HepG2 (cell line): ENCODE data around the gene RPS6KA2. TPM values are rescaled to one million over a fixed set of nuclear protein-coding genes. Genes with fewer than 3 reads are reported as not detected.

Experiments
- ATAC-seq: fragments of 200-7000 bp; cut with Tn5 transposase; 3 replicates; pipeline ENCODE4 v1.9.1; 2020; ENCODE audit warnings: mild to moderate bottlenecking, moderate library complexity
- BruUV-seq: library from RNA; stranded (reverse); fragments of 400-500 nt; replicated peaks from 2 replicates; lab custom pipeline; 2021; lab: Mats Ljungman, UMichigan
- CTCF ChIA-PET: fragments of 300-600 bp; formaldehyde crosslinking; extraction: SDS; loops from one replicate; lab custom pipeline; 2021; ENCODE audit warnings: low total read pairs, inconsistent platforms, low intra/inter-chr PET ratio; lab: Yijun Ruan, JAX
- POLR2A ChIA-PET: fragments of 350-600 bp; sonication (Branson Sonifier 250); formaldehyde crosslinking; loops from one replicate; lab custom pipeline; 2020; ENCODE audit warnings: antibody characterized with exemption, inconsistent platforms; lab: Yijun Ruan, JAX
- DNase-seq: peaks from one replicate; pipeline ENCODE4 v3.0.0-alpha.2; 2015; ENCODE audit warnings: low spot score
- FAIRE-seq: peaks from 3 replicates; lab custom pipeline; 2011; peaks lifted over from hg19 to GRCh38; lab: Jason Lieb, UNC
- H2AFZ ChIP-seq: one replicate; pipeline ENCODE4 v1.6.1; 2011; ENCODE audit warnings: low read length, inconsistent platforms
- H3K27ac ChIP-seq: fragments of 300-600 bp; 3 replicates; pipeline ENCODE4 v1.8.0; 2011; ENCODE audit warnings: mixed run types, mild to moderate bottlenecking, mixed read lengths, low read length, inconsistent platforms; ENCODE audit not compliant: insufficient read depth; ENCODE audit errors: extremely low read length
- H3K27me3 ChIP-seq, 2 experiments: fragments of 200-600 bp in 1 of 2; 2 replicates in 1 of 2; 3 replicates in 1 of 2; pipeline versions ENCODE4 v1.6.0 to v1.8.0; 2011; ENCODE audit warnings: low read length in 2 of 2, mild to moderate bottlenecking in 2 of 2, moderate library complexity in 2 of 2, inconsistent platforms in 1 of 2; ENCODE audit not compliant: insufficient read depth in 2 of 2, control insufficient read depth in 1 of 2
- H3K36me3 ChIP-seq, 2 experiments: fragments of 200-600 bp in 1 of 2; replicated peaks in 1 of 2; 2 replicates in 1 of 2; 3 replicates in 1 of 2; pipeline versions ENCODE4 v1.5.1 to v1.8.0; 2011; ENCODE audit warnings: low read length in 2 of 2, inconsistent platforms in 1 of 2; ENCODE audit not compliant: insufficient read depth in 2 of 2, control insufficient read depth in 1 of 2
- H3K4me1 ChIP-seq: 2 replicates; pipeline ENCODE4 v1.5.1; 2012; ENCODE audit warnings: low read length, inconsistent platforms; ENCODE audit not compliant: insufficient read depth
- H3K4me2 ChIP-seq: 2 replicates; pipeline ENCODE4 v1.6.0; 2011; ENCODE audit warnings: low read depth, low read length, inconsistent platforms
- H3K4me3 ChIP-seq, 3 experiments: fragments of 200-600 bp in 1 of 3; sonication (generic), shearing (Covaris generic) in 1 of 3; replicated peaks in 1 of 3; 2 replicates each; pipeline ENCODE4 v1.5.1; 2011 to 2016; ENCODE audit warnings: low read length in 3 of 3, inconsistent platforms in 2 of 3, low read depth in 2 of 3, mild to moderate bottlenecking in 2 of 3, control low read depth in 1 of 3, mixed read lengths in 1 of 3; ENCODE audit not compliant: insufficient read depth in 1 of 3
- H3K79me2 ChIP-seq: one replicate; pipeline ENCODE4 v1.6.1; 2011; ENCODE audit warnings: low read length, inconsistent platforms; ENCODE audit not compliant: insufficient read depth
- H3K9ac ChIP-seq: 2 replicates; pipeline ENCODE4 v1.6.0; 2011; ENCODE audit warnings: mild to moderate bottlenecking, low read depth, low read length, inconsistent platforms; ENCODE audit not compliant: insufficient read depth
- H3K9me3 ChIP-seq: 2 replicates; pipeline ENCODE4 v1.5.1; 2012; ENCODE audit warnings: mild to moderate bottlenecking, low read length
- H4K20me1 ChIP-seq: 2 replicates; pipeline ENCODE4 v1.6.0; 2011; ENCODE audit warnings: inconsistent platforms, mild to moderate bottlenecking, low read length, moderate library complexity; ENCODE audit not compliant: insufficient read depth
- ARHGAP35 ChIP-seq: sonication (generic); formaldehyde crosslinking; IDR thresholded peaks from 2 replicates; pipeline ENCODE4 v1.9.0; 2022; ENCODE audit warnings: mild to moderate bottlenecking, inconsistent platforms, moderate library complexity, missing genetic modification reagents, borderline replicate concordance
- ARID5B ChIP-seq: IDR thresholded peaks from 2 replicates; pipeline ENCODE4 v1.4.0; 2020; ENCODE audit warnings: mild to moderate bottlenecking, missing genetic modification reagents
- CEBPG ChIP-seq: IDR thresholded peaks from 2 replicates; pipeline ENCODE4 v1.6.1; 2016
- E2F1 ChIP-seq: sonication (generic); formaldehyde crosslinking; IDR thresholded peaks from 2 replicates; pipeline ENCODE4 v1.5.0; 2020; ENCODE audit warnings: missing genetic modification reagents
- MXD4 ChIP-seq: IDR thresholded peaks from 2 replicates; pipeline ENCODE4 v1.6.1; 2016; ENCODE audit warnings: mild to moderate bottlenecking, missing biosample characterization, missing genetic modification reagents
- NFYC ChIP-seq: IDR thresholded peaks from 2 replicates; pipeline ENCODE4 v1.6.1; 2016; ENCODE audit warnings: missing genetic modification reagents, missing compliant biosample characterization
- RARG ChIP-seq: sonication (generic); formaldehyde crosslinking; IDR thresholded peaks from 2 replicates; pipeline ENCODE4 v1.4.0; 2020; ENCODE audit warnings: low read depth, mild to moderate bottlenecking, missing genetic modification reagents
- RFXANK ChIP-seq: IDR thresholded peaks from 2 replicates; pipeline ENCODE4 v1.6.1; 2016
- SP2 ChIP-seq: sonication (generic); formaldehyde crosslinking; IDR thresholded peaks from 2 replicates; pipeline ENCODE4 v1.5.1; 2020; ENCODE audit warnings: mild to moderate bottlenecking, missing genetic modification reagents
- TFDP2 ChIP-seq: sonication (generic); formaldehyde crosslinking; IDR thresholded peaks from 2 replicates; pipeline ENCODE4 v1.4.0; 2020; ENCODE audit warnings: missing genetic modification reagents
- XBP1 ChIP-seq: sonication (generic); formaldehyde crosslinking; IDR thresholded peaks from 2 replicates; pipeline ENCODE4 v1.5.0; 2020; ENCODE audit warnings: missing genetic modification reagents
- ZIK1 ChIP-seq: sonication (generic); formaldehyde crosslinking; IDR thresholded peaks from 2 replicates; pipeline ENCODE4 v1.5.0; 2020; ENCODE audit warnings: mild to moderate bottlenecking, low read depth, missing genetic modification reagents, borderline replicate concordance
- ZMYM4 ChIP-seq: sonication (generic); formaldehyde crosslinking; IDR thresholded peaks from 2 replicates; pipeline ENCODE4 v1.8.1; 2023; ENCODE audit warnings: mild to moderate bottlenecking, missing genetic modification reagents
- ZNF20 ChIP-seq: sonication (generic); formaldehyde crosslinking; IDR thresholded peaks from 2 replicates; pipeline ENCODE4 v1.4.0; 2020; ENCODE audit warnings: mild to moderate bottlenecking, moderate library complexity, missing genetic modification reagents
- ZNF589 ChIP-seq: sonication (generic); formaldehyde crosslinking; conservative IDR thresholded peaks from 2 replicates; pipeline ENCODE4 v1.8.0; 2022; ENCODE audit warnings: mild to moderate bottlenecking, moderate library complexity, missing genetic modification reagents
- ZNF776 ChIP-seq: sonication (generic); formaldehyde crosslinking; IDR thresholded peaks from 2 replicates; pipeline ENCODE4 v1.4.0; 2020; ENCODE audit warnings: mild to moderate bottlenecking, missing genetic modification reagents
- ZNF781 ChIP-seq: sonication (generic); formaldehyde crosslinking; IDR thresholded peaks from 2 replicates; pipeline ENCODE4 v1.5.1; 2020; ENCODE audit warnings: borderline replicate concordance, mild to moderate bottlenecking, missing genetic modification reagents; ENCODE audit errors: not compliant biosample characterization
- WGBS: methylation state at CpG from one replicate; pipeline ENCODE4 v1.1.6; 2017; ENCODE audit warnings: low lambda C conversion rate; 5-methylcytosine and 5-hydroxymethylcytosine counted together
- in situ Hi-C: cut with HindIII; loops from 2 replicates; pipeline ENCODE4 v1.10.0; 2017; ENCODE audit warnings: low pct_unique_long_range_greater_than_20kb; ENCODE audit not compliant: extremely low pct_ligation_motif_present
- intact Hi-C: fragments of 100-400 bp; cut with micrococcal nuclease; formaldehyde crosslinking; loops from one replicate; pipeline ENCODE4 v1.10.0; 2022; ENCODE audit not compliant: unreplicated experiment
- polyA plus RNA-seq, 8 experiments: library from polyadenylated mRNA; depleted of rRNA in 3 of 8; stranded (reverse) in 7 of 8; unstranded in 1 of 8; fragments of >200 nt; fragmentation: Illumina TruSeq in 4 of 8; extraction: Trizol in 4 of 8; gene quantifications; 2 replicates each; pipeline versions ENCODE4 v1.2.1 to v1.2.3, GENCODE V29; 2011 to 2016; ENCODE audit warnings: low read depth in 4 of 8, missing spikeins in 1 of 8, mixed read lengths in 1 of 8; ENCODE audit not compliant: insufficient read depth in 1 of 8
- total RNA-seq, 5 experiments: library from RNA; depleted of rRNA; stranded (reverse); fragments of >200 nt; fragmentation: Illumina TruSeq; extraction: Trizol; gene quantifications; 2 replicates each; pipeline ENCODE4 v1.2.3, GENCODE V29; 2016; ENCODE audit warnings: low read depth in 1 of 5
- TF ChIP-seq, protein P1 (sequence below): sonication (generic); formaldehyde crosslinking; conservative IDR thresholded peaks from 2 replicates; pipeline ENCODE4 v1.4.0; 2020; ENCODE audit warnings: missing genetic modification reagents
- TF ChIP-seq, protein P2 (sequence below): IDR thresholded peaks from 2 replicates; pipeline ENCODE4 v1.6.1; 2016; ENCODE audit warnings: missing compliant biosample characterization, missing genetic modification reagents, borderline replicate concordance

The RPS6KA2 gene
- total and polyA plus RNA-seq, 2 of the 13 experiments (the other 11 are each of a cell fraction or from before 2014, with no cell fraction given) = 0.22 to 0.38 TPM

DNA sequence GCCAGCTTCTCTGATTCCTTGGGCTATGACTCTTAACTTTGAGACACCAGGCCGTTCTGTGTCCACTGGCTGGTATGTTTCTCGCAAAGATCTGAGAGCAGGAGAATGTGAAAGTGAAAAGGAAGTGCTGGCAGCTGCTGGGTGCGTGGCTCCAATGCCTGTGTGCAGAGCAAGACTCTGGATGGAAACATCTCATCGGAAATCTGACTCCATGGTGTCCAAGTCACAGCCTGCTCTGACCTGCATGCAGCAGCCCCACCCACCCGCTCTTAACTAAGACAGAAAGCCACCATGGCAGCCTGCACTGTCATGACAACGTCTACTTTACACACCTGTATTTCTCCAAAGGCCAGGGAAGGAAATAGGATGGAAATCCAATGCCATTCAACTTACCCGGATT lies 178.0 kb downstream of the RPS6KA2 start:
- FAIRE-seq (no peak), ATAC-seq (no peak), DNase-seq (no peak)
- Histone ChIP-seq H3K4me1 (no peaks in the 10 kb centered on the region), H3K27ac (no peak overlapping the region), H3K4me3 (no peak overlapping the region), H3K4me2 (no peak overlapping the region), H3K9me3 (no peaks in the 10 kb centered on the region), H4K20me1 (no peaks in the 10 kb centered on the region), H3K36me3 (no peaks in the 10 kb centered on the region), H3K9ac (no peak overlapping the region), H2AFZ (no peak overlapping the region), H3K27me3 (peaks cover 6 to 40% of the 10 kb centered on the region in 2 experiments), H3K79me2 (no peaks in the 10 kb centered on the region)
- CTCF ChIA-PET = no interaction called here
- POLR2A ChIA-PET = no interaction called here
- intact Hi-C loops (no loop called here), in situ Hi-C loops (no loop called here)
- BruUV-seq = no TSS peak
- 33% methylated on average over 6 of the region's 7 CpGs for WGBS
- TF ChIP-seq XBP1 (CRISPR knock-in tag) (no peak), ZNF20 (no peak), ZNF589 (CRISPR knock-in tag) (no peak), ZNF781 (CRISPR knock-in tag) (no peak), RFXANK (CRISPR knock-in tag) (no peak), MXD4 (CRISPR knock-in tag) (no peak), ARHGAP35 (CRISPR knock-in tag) (no peak), E2F1 (CRISPR knock-in tag) (no peak), ZIK1 (CRISPR knock-in tag) (no peak), TFDP2 (CRISPR knock-in tag) (no peak), CEBPG (CRISPR knock-in tag) (no peak), ZNF776 (CRISPR knock-in tag) (no peak), NFYC (CRISPR knock-in tag) (no peak), SP2 (CRISPR knock-in tag) (no peak), RARG (CRISPR knock-in tag) (no peak), ZMYM4 (no peak), ARID5B (CRISPR knock-in tag) (no peak)
- TF ChIP-seq, protein P1, sequence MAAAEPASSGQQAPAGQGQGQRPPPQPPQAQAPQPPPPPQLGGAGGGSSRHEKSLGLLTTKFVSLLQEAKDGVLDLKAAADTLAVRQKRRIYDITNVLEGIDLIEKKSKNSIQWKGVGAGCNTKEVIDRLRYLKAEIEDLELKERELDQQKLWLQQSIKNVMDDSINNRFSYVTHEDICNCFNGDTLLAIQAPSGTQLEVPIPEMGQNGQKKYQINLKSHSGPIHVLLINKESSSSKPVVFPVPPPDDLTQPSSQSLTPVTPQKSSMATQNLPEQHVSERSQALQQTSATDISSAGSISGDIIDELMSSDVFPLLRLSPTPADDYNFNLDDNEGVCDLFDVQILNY (CRISPR knock-in tag) = no peak
- TF ChIP-seq, protein P2, sequence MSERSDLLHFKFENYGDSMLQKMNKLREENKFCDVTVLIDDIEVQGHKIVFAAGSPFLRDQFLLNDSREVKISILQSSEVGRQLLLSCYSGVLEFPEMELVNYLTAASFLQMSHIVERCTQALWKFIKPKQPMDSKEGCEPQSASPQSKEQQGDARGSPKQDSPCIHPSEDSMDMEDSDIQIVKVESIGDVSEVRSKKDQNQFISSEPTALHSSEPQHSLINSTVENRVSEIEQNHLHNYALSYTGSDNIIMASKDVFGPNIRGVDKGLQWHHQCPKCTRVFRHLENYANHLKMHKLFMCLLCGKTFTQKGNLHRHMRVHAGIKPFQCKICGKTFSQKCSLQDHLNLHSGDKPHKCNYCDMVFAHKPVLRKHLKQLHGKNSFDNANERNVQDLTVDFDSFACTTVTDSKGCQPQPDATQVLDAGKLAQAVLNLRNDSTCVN (CRISPR knock-in tag) = no peak
